Loucy (cell line): Measurements from ENCODE around the gene MGMT.

ENCODE experiments used
- H2AFZ ChIP-seq: fragments of 200-600 bp; sonication (generic); 2 replicates; pipeline ENCODE4 v1.6.0; 2016; ENCODE audit warnings: antibody characterized with exemption, mild to moderate bottlenecking, low read length, moderate library complexity
- H3F3A ChIP-seq: fragments of 200-600 bp; 2 replicates; pipeline ENCODE4 v1.6.0; 2016; ENCODE audit warnings: antibody characterized with exemption, low read depth, mild to moderate bottlenecking
- H3K27me3 ChIP-seq: fragments of 200-600 bp; sonication (generic); 2 replicates; pipeline ENCODE4 v1.6.1; 2014; ENCODE audit warnings: low read length, mild to moderate bottlenecking; ENCODE audit not compliant: insufficient read depth, poor library complexity, severe bottlenecking
- H3K36me3 ChIP-seq: fragments of 200-600 bp; sonication (generic); 2 replicates; pipeline ENCODE4 v1.6.1; 2016; ENCODE audit warnings: low read length; ENCODE audit not compliant: insufficient read depth
- H3K4me1 ChIP-seq: fragments of 200-600 bp; sonication (generic); 2 replicates; pipeline ENCODE4 v1.5.1; 2014; ENCODE audit warnings: low read length, mild to moderate bottlenecking; ENCODE audit not compliant: insufficient read depth, poor library complexity, severe bottlenecking
- H3K4me2 ChIP-seq: fragments of 200-600 bp; sonication (generic); 2 replicates; pipeline ENCODE4 v1.6.0; 2014; ENCODE audit warnings: antibody characterized with exemption, low read length, low read depth, mild to moderate bottlenecking; ENCODE audit not compliant: poor library complexity, severe bottlenecking
- H3K4me3 ChIP-seq: fragments of 200-600 bp; sonication (generic); 2 replicates; pipeline ENCODE4 v1.5.1; 2014; ENCODE audit warnings: low read length, mild to moderate bottlenecking, mixed read lengths; ENCODE audit not compliant: poor library complexity, severe bottlenecking
- H3K79me2 ChIP-seq: fragments of 200-600 bp; sonication (generic); 2 replicates; pipeline ENCODE4 v1.6.1; 2014; ENCODE audit warnings: low read length; ENCODE audit not compliant: insufficient read depth
- H3K9ac ChIP-seq: fragments of 200-600 bp; sonication (generic); 2 replicates; pipeline ENCODE4 v1.6.0; 2014; ENCODE audit warnings: mild to moderate bottlenecking, low read depth, low read length, moderate library complexity; ENCODE audit not compliant: poor library complexity, severe bottlenecking
- H3K9me2 ChIP-seq: fragments of 200-600 bp; sonication (generic); replicated peaks from 2 replicates; pipeline ENCODE4 v1.6.1; 2016; ENCODE audit warnings: low read depth, low read length, mixed read lengths
- H3K9me3 ChIP-seq: fragments of 200-600 bp; sonication (generic); 2 replicates; pipeline ENCODE4 v1.6.1; 2014; ENCODE audit warnings: mild to moderate bottlenecking, antibody characterized with exemption, low read length, low read depth; ENCODE audit not compliant: insufficient read depth
- H4K20me1 ChIP-seq: fragments of 200-600 bp; sonication (generic); 2 replicates; pipeline ENCODE4 v1.6.0; 2014; ENCODE audit warnings: antibody characterized with exemption, low read length, mild to moderate bottlenecking; ENCODE audit not compliant: insufficient read depth, poor library complexity, severe bottlenecking
- CTCF ChIP-seq: fragments of 200-600 bp; sonication (generic); conservative IDR thresholded peaks from 2 replicates; pipeline ENCODE4 v1.5.1; 2014; ENCODE audit warnings: mild to moderate bottlenecking, antibody characterized with exemption, low read length
- EZH2phosphoT487 ChIP-seq: fragments of 200-600 bp; IDR thresholded peaks from 2 replicates; pipeline ENCODE4 v1.6.1; 2018; ENCODE audit warnings: antibody characterized with exemption, mild to moderate bottlenecking, moderate library complexity, borderline replicate concordance

The MGMT gene

DNA sequence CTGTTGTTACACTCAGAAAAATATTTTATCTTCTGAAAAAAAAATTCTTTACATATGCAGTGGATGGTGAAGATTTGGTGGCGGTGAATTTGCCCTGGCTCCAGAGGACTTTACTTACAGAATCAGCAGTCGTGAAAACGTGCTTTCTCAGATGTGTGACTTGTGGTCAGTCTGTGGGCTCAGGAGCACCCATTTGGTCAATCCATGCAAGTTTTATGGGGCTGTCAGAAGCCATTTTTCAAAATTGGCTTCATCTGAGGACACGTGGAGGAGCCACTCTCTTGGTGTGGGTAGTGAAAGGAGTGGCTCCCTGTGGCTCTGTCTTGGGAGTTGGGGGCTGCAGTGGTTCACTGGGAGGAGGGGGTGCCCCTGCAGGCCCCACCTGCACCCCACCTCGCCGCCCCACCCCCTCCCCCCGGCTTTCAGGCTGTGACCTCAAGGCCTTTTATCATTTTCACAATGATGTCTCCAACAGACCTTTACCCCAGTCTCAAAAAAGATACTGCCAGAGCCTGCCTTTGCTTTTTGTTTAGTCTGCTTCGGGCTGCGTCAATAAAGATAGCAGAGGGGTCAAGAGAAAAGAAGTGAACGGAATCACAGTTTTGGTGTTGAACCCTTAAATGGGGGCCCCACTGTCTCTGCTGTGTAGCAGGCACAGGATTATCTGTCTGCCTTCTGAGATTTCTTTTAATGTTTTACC, 137.4 kb downstream of the MGMT start:
- Histone ChIP-seq H3K9me3 (no peaks in the 10 kb centered on the region), H3K4me1 (no peaks in the 10 kb centered on the region), H3K36me3 (no peaks in the 10 kb centered on the region), H4K20me1 (no peaks in the 10 kb centered on the region), H3K27me3 (no peaks in the 10 kb centered on the region), H3K4me2 (no peak overlapping the region), H3F3A (no peaks in the 10 kb centered on the region), H3K9ac (no peak overlapping the region), H2AFZ (no peak overlapping the region), H3K79me2 (no peaks in the 10 kb centered on the region), H3K9me2 (no peaks in the 10 kb centered on the region), H3K4me3 (no peak overlapping the region)
- TF ChIP-seq EZH2phosphoT487 (no peak), CTCF (no peak)

- H3K9ac ChIP-seq, result no peak overlapping the region
- H3K9me2 ChIP-seq, result no peaks in the 10 kb centered on the region
Observed at GRCh38 chr10:129605266-129605985, 138.4 kb downstream of the MGMT start.

DNA sequence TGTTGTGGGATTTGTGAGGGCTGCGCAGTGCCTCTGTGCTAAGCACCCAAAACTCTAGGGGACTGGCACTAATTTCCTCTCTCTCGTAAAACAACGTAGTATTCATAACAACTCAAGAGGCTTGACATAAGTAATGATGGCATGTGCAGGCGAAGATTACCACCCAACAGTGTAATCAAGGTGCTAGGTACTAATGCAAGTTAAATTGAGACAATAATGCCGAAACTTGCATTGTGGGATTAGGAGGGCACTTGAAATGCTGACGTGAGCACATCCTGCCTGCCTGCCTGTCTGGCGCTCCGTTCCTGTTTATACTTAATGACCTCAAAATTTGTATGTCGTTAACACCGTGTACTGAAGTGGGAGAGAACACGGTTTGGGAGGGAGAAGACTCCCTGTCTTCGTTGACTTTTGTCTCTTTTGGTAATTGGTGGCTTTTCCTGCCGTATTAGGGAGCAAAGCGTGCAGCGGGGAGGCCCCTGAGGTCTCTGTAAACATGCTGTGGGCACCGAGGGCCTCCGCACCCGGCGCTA, 139.0 kb downstream of the MGMT start:
- TF ChIP-seq EZH2phosphoT487, result no peak
- TF ChIP-seq CTCF, result no peak
- H3K4me3 ChIP-seq, result no peak overlapping the region
- no peaks in the 10 kb centered on the region for H3K36me3 ChIP-seq
- no peaks in the 10 kb centered on the region for H3F3A ChIP-seq
- H3K79me2 ChIP-seq, result no peaks in the 10 kb centered on the region
- H3K4me1 ChIP-seq, result no peaks in the 10 kb centered on the region
- H3K4me2 ChIP-seq, result no peak overlapping the region
- H3K27me3 ChIP-seq, result no peaks in the 10 kb centered on the region
- H2AFZ ChIP-seq, result no peak overlapping the region
- H3K9me2 ChIP-seq, result no peaks in the 10 kb centered on the region
- H4K20me1 ChIP-seq, result no peaks in the 10 kb centered on the region
- H3K9me3 ChIP-seq, result no peaks in the 10 kb centered on the region
- H3K9ac ChIP-seq, result no peak overlapping the region

More at GRCh38 chr10:129605266-129605985, 138.4 kb downstream of the MGMT start:
- Histone ChIP-seq H3K4me3 (no peak overlapping the region), H3K36me3 (no peaks in the 10 kb centered on the region), H3K4me1 (no peaks in the 10 kb centered on the region), H3K27me3 (no peaks in the 10 kb centered on the region), H4K20me1 (no peaks in the 10 kb centered on the region), H3F3A (no peaks in the 10 kb centered on the region), H2AFZ (no peak overlapping the region), H3K79me2 (no peaks in the 10 kb centered on the region), H3K9me3 (no peaks in the 10 kb centered on the region), H3K4me2 (no peak overlapping the region)
- TF ChIP-seq EZH2phosphoT487, result no peak
- no peak for TF ChIP-seq CTCF
